IMR-90 (cell line): Measurements from ENCODE around the gene ZBTB3. TPM values are rescaled to one million over a fixed set of nuclear protein-coding genes. Genes with fewer than 3 reads are reported as not detected.

Experiments
- ATAC-seq: fragments of 200-7000 bp; cut with Tn5 transposase; 2 replicates; pipeline ENCODE4 v1.9.1; 2020; ENCODE audit warnings: low read depth, mild to moderate bottlenecking, moderate library complexity
- BruUV-seq: library from RNA; stranded (reverse); fragments of 400-500 nt; replicated peaks from 2 replicates; lab custom pipeline; 2021; lab: Mats Ljungman, UMichigan
- CTCF ChIA-PET: fragments of 300-600 bp; formaldehyde crosslinking; extraction: SDS; loops from one replicate; lab custom pipeline; 2021; ENCODE audit warnings: antibody characterized with exemption; lab: Yijun Ruan, JAX
- POLR2A ChIA-PET: fragments of 300-600 bp; sonication (Branson Sonifier 250); formaldehyde crosslinking; loops from one replicate; lab custom pipeline; 2022; ENCODE audit warnings: antibody characterized with exemption; ENCODE audit not compliant: unreplicated experiment; lab: Charles Lee
- DNase-seq: peaks from one replicate; pipeline ENCODE4 v3.0.0; 2013
- H2AFZ ChIP-seq: replicated peaks from 2 replicates; pipeline ENCODE3; 2013; ENCODE audit warnings: low read length, mild to moderate bottlenecking; ENCODE audit not compliant: poor library complexity
- H2AK5ac ChIP-seq: 2 replicates; pipeline ENCODE4 v1.6.1; 2013; ENCODE audit warnings: low read depth, low read length, inconsistent platforms
- H2AK9ac ChIP-seq: replicated peaks from 2 replicates; pipeline ENCODE3; 2013; ENCODE audit warnings: mild to moderate bottlenecking, low read depth, low read length, moderate library complexity; ENCODE audit not compliant: poor library complexity
- H2BK120ac ChIP-seq: 2 replicates; pipeline ENCODE4 v1.6.1; 2013; ENCODE audit warnings: low read depth, low read length, inconsistent platforms
- H2BK15ac ChIP-seq: 3 replicates; pipeline ENCODE4 v1.6.1; 2013; ENCODE audit warnings: low read depth, low read length, inconsistent platforms
- H2BK20ac ChIP-seq: 2 replicates; pipeline ENCODE4 v1.6.1; 2013; ENCODE audit warnings: low read depth, mild to moderate bottlenecking, inconsistent platforms, low read length, moderate library complexity
- H2BK5ac ChIP-seq: 2 replicates; pipeline ENCODE4 v1.6.1; 2013; ENCODE audit warnings: mild to moderate bottlenecking, low read depth, low read length, inconsistent platforms; ENCODE audit not compliant: poor library complexity, severe bottlenecking
- H3K14ac ChIP-seq: replicated peaks from 2 replicates; pipeline ENCODE4 v1.6.1; 2013; ENCODE audit warnings: low read depth, low read length, inconsistent platforms
- H3K18ac ChIP-seq: 2 replicates; pipeline ENCODE4 v1.6.1; 2013; ENCODE audit warnings: low read depth, low read length, control low read depth
- H3K23ac ChIP-seq: 2 replicates; pipeline ENCODE4 v1.6.1; 2013; ENCODE audit warnings: low read depth, low read length, inconsistent platforms
- H3K27ac ChIP-seq: 2 replicates; pipeline ENCODE4 v1.5.1; 2013; ENCODE audit warnings: mild to moderate bottlenecking, control low read depth, low read length; ENCODE audit not compliant: insufficient read depth
- H3K27me3 ChIP-seq: 2 replicates; pipeline ENCODE4 v1.6.1; 2013; ENCODE audit warnings: low read length; ENCODE audit not compliant: control insufficient read depth, insufficient read depth
- H3K36me3 ChIP-seq: 2 replicates; pipeline ENCODE4 v1.6.1; 2013; ENCODE audit warnings: low read length, mixed read lengths; ENCODE audit not compliant: control insufficient read depth, insufficient read depth
- H3K4ac ChIP-seq: 2 replicates; pipeline ENCODE4 v1.6.1; 2013; ENCODE audit warnings: low read depth, low read length, inconsistent platforms
- H3K4me1 ChIP-seq: 2 replicates; pipeline ENCODE4 v1.6.1; 2013; ENCODE audit warnings: low read length, mixed read lengths; ENCODE audit not compliant: control insufficient read depth, insufficient read depth
- H3K4me2 ChIP-seq: 2 replicates; pipeline ENCODE4 v1.6.1; 2013; ENCODE audit warnings: low read depth, mild to moderate bottlenecking, control low read depth, low read length, moderate library complexity
- H3K4me3 ChIP-seq: 2 replicates; pipeline ENCODE4 v1.5.1; 2013; ENCODE audit warnings: low read depth, mild to moderate bottlenecking, control low read depth, low read length, moderate library complexity; ENCODE audit not compliant: insufficient read depth
- H3K56ac ChIP-seq: 2 replicates; pipeline ENCODE4 v1.6.1; 2013; ENCODE audit warnings: low read length, inconsistent platforms; ENCODE audit not compliant: insufficient read depth; ENCODE audit errors: extremely low read depth
- H3K79me1 ChIP-seq, 2 experiments: 2 replicates each; pipeline ENCODE4 v1.6.1; 2013; ENCODE audit warnings: low read length in 2 of 2, inconsistent platforms in 1 of 2, low read depth in 1 of 2
- H3K9ac ChIP-seq: 2 replicates; pipeline ENCODE4 v1.6.1; 2013; ENCODE audit warnings: low read depth, low read length, control low read depth
- H3K9me1 ChIP-seq: 2 replicates; pipeline ENCODE4 v1.6.1; 2013; ENCODE audit warnings: low read length, inconsistent platforms; ENCODE audit not compliant: insufficient read depth
- H3K9me3 ChIP-seq: 2 replicates; pipeline ENCODE4 v1.6.1; 2013; ENCODE audit warnings: low read length; ENCODE audit not compliant: control insufficient read depth, insufficient read depth
- H4K20me1 ChIP-seq: 2 replicates; pipeline ENCODE4 v1.6.1; 2013; ENCODE audit warnings: low read length, inconsistent platforms; ENCODE audit not compliant: insufficient read depth
- H4K5ac ChIP-seq: 2 replicates; pipeline ENCODE4 v1.6.1; 2013; ENCODE audit warnings: mild to moderate bottlenecking, low read depth, low read length, control low read depth
- H4K8ac ChIP-seq, 2 experiments: 2 replicates each; pipeline ENCODE4 v1.6.1; 2013; ENCODE audit warnings: low read depth in 2 of 2, low read length in 2 of 2, control low read depth in 1 of 2, inconsistent platforms in 1 of 2
- H4K91ac ChIP-seq: 2 replicates; pipeline ENCODE4 v1.6.1; 2013; ENCODE audit warnings: low read depth, low read length, inconsistent platforms; ENCODE audit not compliant: insufficient read depth
- BHLHE40 ChIP-seq: fragments of 150-350 bp; IDR thresholded peaks from 2 replicates; pipeline ENCODE4 v1.6.1; 2016; ENCODE audit warnings: mild to moderate bottlenecking, low read depth, low read length
- CEBPB ChIP-seq: IDR thresholded peaks from 2 replicates; pipeline ENCODE4 v1.6.1; 2012; ENCODE audit warnings: low read depth, low read length, improper control_type of control experiment
- CHD1 ChIP-seq: IDR thresholded peaks from 2 replicates; pipeline ENCODE4 v1.6.1; 2012; ENCODE audit warnings: low read depth, low read length, improper control_type of control experiment
- CTCF ChIP-seq: conservative IDR thresholded peaks from 2 replicates; pipeline ENCODE4 v1.5.1; 2012; ENCODE audit warnings: mild to moderate bottlenecking, low read depth, low read length, improper control_type of control experiment
- ELK1 ChIP-seq: fragments of 150-350 bp; IDR thresholded peaks from 2 replicates; pipeline ENCODE4 v1.6.1; 2016; ENCODE audit warnings: low read depth, mild to moderate bottlenecking, low read length, moderate library complexity, borderline replicate concordance
- FOS ChIP-seq: fragments of 150-350 bp; IDR thresholded peaks from 2 replicates; pipeline ENCODE4 v1.6.1; 2016; ENCODE audit warnings: low read depth, low read length
- MAFK ChIP-seq: IDR thresholded peaks from 2 replicates; pipeline ENCODE4 v1.6.1; 2012; ENCODE audit warnings: low read depth, low read length, improper control_type of control experiment
- MAZ ChIP-seq: IDR thresholded peaks from 2 replicates; pipeline ENCODE4 v1.6.1; 2012; ENCODE audit warnings: low read depth, mild to moderate bottlenecking, low read length, improper control_type of control experiment, moderate library complexity, borderline replicate concordance
- MXI1 ChIP-seq: IDR thresholded peaks from 2 replicates; pipeline ENCODE4 v1.6.1; 2012; ENCODE audit warnings: low read depth, mild to moderate bottlenecking, low read length, moderate library complexity, borderline replicate concordance
- NFE2L2 ChIP-seq: fragments of 150-350 bp; IDR thresholded peaks from 2 replicates; pipeline ENCODE4 v1.6.1; 2016; ENCODE audit warnings: low read depth, mild to moderate bottlenecking, low read length
- POLR2A ChIP-seq: IDR thresholded peaks from 2 replicates; pipeline ENCODE4 v1.6.1; 2012; ENCODE audit warnings: mild to moderate bottlenecking, low read depth, low read length
- RAD21 ChIP-seq: IDR thresholded peaks from 2 replicates; pipeline ENCODE4 v1.6.1; 2012; ENCODE audit warnings: low read length, improper control_type of control experiment
- RCOR1 ChIP-seq: IDR thresholded peaks from 2 replicates; pipeline ENCODE4 v1.6.1; 2012; ENCODE audit warnings: mild to moderate bottlenecking, low read length, improper control_type of control experiment; ENCODE audit not compliant: insufficient replicate concordance
- RFX5 ChIP-seq: IDR thresholded peaks from 2 replicates; pipeline ENCODE4 v1.8.0; 2012; ENCODE audit warnings: low read depth, mild to moderate bottlenecking, low read length, moderate library complexity
- SMC3 ChIP-seq: fragments of 150-350 bp; IDR thresholded peaks from 2 replicates; pipeline ENCODE4 v1.6.1; 2016; ENCODE audit warnings: low read depth, mild to moderate bottlenecking, antibody characterized with exemption, low read length, moderate library complexity
- USF2 ChIP-seq: fragments of 150-350 bp; IDR thresholded peaks from 2 replicates; pipeline ENCODE4 v1.6.1; 2017; ENCODE audit warnings: mild to moderate bottlenecking, antibody characterized with exemption, low read length, low read depth
- WGBS, 2 experiments: methylation state at CpG; one replicate each; pipeline versions ENCODE4 v1.1.5 to v1.1.7; 2013; ENCODE audit warnings: missing lambda C conversion rate in 2 of 2; ENCODE audit not compliant: insufficient read length in 1 of 2; ENCODE audit errors: extremely low coverage in 2 of 2; 5-methylcytosine and 5-hydroxymethylcytosine counted together
- dilution Hi-C: fragments of 300-500 bp; cut with HindIII; formaldehyde crosslinking; loops from one replicate; pipeline ENCODE4 v1.14.3; 2018; ENCODE audit warnings: low sequenced_read_pairs; ENCODE audit not compliant: unreplicated experiment
- in situ Hi-C: fragments of 300-500 bp; cut with MboI; formaldehyde crosslinking; loops from 3 replicates; pipeline ENCODE4 v1.14.3; 2019; ENCODE audit warnings: low sequenced_read_pairs, inconsistent platforms, mixed read lengths
- intact Hi-C: fragments of 100-400 bp; cut with micrococcal nuclease; formaldehyde crosslinking; loops from 2 replicates; pipeline ENCODE4 v1.10.0; 2022
- polyA plus RNA-seq, 3 experiments: library from polyadenylated mRNA; depleted of rRNA; stranded (reverse); fragments of >200 nt; gene quantifications; 2 replicates each; pipeline ENCODE4 v1.2.3, GENCODE V29; 2012; ENCODE audit warnings: low replicate concordance in 1 of 3
- total RNA-seq: library from RNA; depleted of rRNA; stranded (reverse); fragments of >200 nt; gene quantifications from 2 replicates; pipeline ENCODE4 v1.2.3, GENCODE V29; 2012

The ZBTB3 gene
- total and polyA plus RNA-seq, 2 of the 4 experiments (the other 2 are of a cell fraction), result 3.4 to 8.1 TPM

GRCh38 chr11:62708793-62709192 is 45.2 kb downstream of the ZBTB3 start:
- Histone ChIP-seq H2BK15ac (no peak overlapping the region), H3K23ac (peak overlapping the region; percentile 55; the same call in 1 of the 2 replicates), H3K9me1 (peaks cover 17% of the 10 kb centered on the region), H2AFZ (peak overlapping the region; percentile 90), H2BK5ac (peak overlapping the region; percentile 53), H4K5ac (peak overlapping the region; percentile 86), H3K9ac (peak overlapping the region; percentile 82), H4K8ac (peak overlapping the region; percentile 93 to 97), H4K20me1 (no peaks in the 10 kb centered on the region), H3K27ac (peak overlapping the region; percentile 86), H2AK9ac (peak overlapping the region; percentile 97), H3K36me3 (peaks cover 22% of the 10 kb centered on the region), H3K4me2 (peak overlapping the region; percentile 86), H3K4me3 (peak overlapping the region; percentile 54), H3K27me3 (no peaks in the 10 kb centered on the region), H4K91ac (peak overlapping the region; percentile 72), H3K18ac (peak overlapping the region; percentile 64; the same call in 1 of the 2 replicates), H3K56ac (peak overlapping the region; percentile 77), H3K4ac (peak overlapping the region; percentile 86), H3K14ac (peak overlapping the region; percentile 88), H3K79me1 (peaks cover 20 to 62% of the 10 kb centered on the region in 2 experiments), H3K9me3 (no peaks in the 10 kb centered on the region), H3K4me1 (peaks cover 20% of the 10 kb centered on the region), H2BK120ac (no peak overlapping the region), H2BK20ac (no peak overlapping the region), H2AK5ac (peak overlapping the region; percentile 58)
- BruUV-seq, result no TSS peak
- dilution Hi-C loops (no loop called here), intact Hi-C loops (no loop called here), in situ Hi-C loops (no loop called here)
- ChIA-PET CTCF (no interaction called here), POLR2A (interaction anchor here (0.7 kb wide), 1 partner anchor 135 kb away, joined by 3 read pairs; the partner anchor contains the start of gene EEF1G)
- ATAC-seq (no peak), DNase-seq (no peak)
- WGBS, 2 experiments, result 16% methylated on average over 2 of the region's 7 CpGs; no CpG with 5 or more reads in 1 of the 2 experiments
- TF ChIP-seq SMC3 (no peak), ELK1 (no peak), MXI1 (no peak), RFX5 (no peak), POLR2A (no peak), CEBPB (no peak), CHD1 (no peak), CTCF (no peak), RCOR1 (no peak), USF2 (no peak), MAFK (no peak), RAD21 (no peak), BHLHE40 (no peak), FOS (no peak), NFE2L2 (no peak), MAZ (no peak)
